GM18870 (cell line): ENCODE measurements around the gene CLDND2.

Experiments
- ATAC-seq: cut with Tn5 transposase; IDR thresholded peaks from one replicate; pipeline ENCODE4 v1.9.1; 2021; ENCODE audit warnings: moderate library complexity; ENCODE audit not compliant: unreplicated experiment

The CLDND2 gene

DNA sequence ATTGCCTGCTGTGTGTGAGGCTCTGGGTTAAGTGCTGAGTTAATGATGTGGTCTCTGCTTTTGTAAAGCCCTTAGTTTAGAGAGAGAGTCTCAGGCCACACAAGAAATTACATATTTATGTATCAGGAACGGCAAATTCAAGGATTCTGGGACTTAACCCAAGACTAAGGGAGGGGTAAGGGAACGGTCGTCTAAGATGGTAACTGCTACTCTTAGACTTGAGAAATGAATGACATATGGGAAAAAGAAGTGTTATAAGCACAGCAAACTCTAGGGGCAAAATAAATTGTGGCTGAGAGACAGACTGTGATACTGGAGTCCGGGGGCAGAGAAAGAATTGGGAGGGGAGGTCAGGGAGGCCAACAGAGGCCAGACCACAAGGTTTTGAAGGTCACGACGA, 37.1 kb downstream of the CLDND2 start:
- no peak for ATAC-seq

DNA sequence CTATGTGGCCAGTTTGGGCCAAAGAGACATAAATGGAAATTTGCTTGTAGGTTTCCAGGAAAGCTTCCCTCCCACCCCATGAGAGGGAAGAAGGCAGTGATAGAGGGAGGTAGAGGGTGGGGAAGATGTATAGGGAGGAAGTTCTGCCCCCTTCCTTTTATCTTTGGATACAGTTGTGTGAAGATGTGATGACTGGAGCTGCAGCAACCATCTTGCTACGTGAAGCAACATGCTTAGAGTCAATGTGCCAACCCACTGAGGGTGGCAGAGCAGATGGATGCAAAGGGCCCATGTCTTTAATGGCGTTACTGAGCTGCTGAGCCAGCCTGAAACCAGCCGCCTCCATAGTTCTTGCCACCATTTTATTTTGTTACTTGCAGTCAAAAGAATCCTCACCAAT, 37.6 kb downstream of the CLDND2 start:
- no peak for ATAC-seq

DNA sequence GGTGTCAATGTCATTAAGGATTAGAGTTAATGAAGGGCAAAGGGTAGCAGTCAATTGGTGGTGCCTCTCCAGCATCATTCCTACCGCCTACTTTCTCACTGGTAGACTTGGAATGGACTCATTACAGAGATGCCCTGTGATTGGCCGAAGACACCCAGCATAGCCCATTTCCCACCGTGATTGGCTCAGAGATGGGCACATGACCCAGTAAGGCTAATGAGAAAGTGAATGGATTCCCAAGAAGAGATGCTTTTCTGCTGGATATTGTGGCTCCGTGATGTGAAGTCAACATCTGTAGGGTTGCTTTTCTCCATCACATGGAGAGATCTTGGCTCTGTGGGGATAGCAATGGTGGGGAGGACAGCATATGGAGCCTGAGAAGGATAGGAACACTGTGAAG, 38.4 kb downstream of the CLDND2 start:
- ATAC-seq, result no peak

DNA sequence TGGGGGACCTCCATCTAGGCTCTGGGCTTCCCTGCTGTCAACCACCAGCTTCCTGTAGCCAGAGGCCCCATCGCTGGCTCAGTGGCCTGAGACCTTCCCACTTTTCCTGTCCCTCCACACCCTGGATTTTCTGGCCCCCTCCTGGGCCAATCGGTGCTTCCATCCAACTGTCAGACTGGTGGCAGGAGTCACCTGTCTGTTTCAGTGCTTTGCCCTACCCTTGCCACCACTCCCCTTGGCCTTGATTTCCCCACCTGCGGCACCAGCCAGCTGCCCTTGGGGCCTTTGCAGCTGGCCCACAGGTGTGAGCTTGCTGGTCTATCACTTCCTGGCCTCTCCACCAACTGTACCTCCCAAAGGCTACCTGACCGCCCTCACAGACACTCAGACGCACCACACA, 39.4 kb downstream of the CLDND2 start:
- ATAC-seq, result no peak

DNA sequence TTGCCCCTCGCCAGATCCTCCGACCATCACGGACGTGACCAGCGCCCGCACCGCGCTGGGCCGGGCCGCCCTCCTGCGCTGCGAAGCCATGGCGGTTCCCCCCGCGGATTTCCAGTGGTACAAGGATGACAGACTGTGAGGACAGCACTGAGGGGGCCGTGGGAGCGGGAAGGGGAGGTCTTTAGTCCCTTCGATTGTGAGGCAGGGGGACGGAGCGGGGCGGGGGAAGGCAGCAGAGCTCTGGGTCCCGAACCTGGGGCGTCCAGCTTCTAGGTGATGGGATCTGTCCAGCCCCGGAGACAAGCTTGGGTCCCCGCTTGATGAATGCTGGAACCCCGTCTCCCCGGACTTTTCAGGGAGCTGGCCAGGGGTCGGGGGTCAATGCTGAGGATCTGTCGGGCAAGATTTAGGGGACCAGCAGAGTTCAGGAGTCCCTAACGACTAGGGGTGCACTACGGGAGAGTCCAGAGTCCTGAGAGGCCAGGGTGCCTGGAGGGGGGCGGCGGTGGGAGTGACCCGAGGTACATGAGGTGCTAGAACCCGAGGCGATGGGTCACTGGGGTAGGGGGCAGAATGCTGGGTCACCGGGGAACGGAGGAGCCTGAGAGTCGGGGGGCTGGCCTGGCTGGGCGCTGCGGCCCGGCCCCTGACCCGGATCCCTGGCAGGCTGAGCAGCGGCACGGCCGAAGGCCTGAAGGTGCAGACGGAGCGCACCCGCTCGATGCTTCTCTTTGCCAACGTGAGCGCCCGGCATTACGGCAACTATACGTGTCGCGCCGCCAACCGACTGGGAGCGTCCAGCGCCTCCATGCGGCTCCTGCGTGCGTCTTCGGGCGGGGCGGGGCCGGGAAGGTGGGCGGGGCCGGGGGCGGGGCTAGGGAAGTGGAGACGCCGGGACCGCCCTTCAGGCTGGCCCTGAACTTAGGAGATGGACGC, 41.5 kb downstream of the CLDND2 start:
- ATAC-seq, result no peak

DNA sequence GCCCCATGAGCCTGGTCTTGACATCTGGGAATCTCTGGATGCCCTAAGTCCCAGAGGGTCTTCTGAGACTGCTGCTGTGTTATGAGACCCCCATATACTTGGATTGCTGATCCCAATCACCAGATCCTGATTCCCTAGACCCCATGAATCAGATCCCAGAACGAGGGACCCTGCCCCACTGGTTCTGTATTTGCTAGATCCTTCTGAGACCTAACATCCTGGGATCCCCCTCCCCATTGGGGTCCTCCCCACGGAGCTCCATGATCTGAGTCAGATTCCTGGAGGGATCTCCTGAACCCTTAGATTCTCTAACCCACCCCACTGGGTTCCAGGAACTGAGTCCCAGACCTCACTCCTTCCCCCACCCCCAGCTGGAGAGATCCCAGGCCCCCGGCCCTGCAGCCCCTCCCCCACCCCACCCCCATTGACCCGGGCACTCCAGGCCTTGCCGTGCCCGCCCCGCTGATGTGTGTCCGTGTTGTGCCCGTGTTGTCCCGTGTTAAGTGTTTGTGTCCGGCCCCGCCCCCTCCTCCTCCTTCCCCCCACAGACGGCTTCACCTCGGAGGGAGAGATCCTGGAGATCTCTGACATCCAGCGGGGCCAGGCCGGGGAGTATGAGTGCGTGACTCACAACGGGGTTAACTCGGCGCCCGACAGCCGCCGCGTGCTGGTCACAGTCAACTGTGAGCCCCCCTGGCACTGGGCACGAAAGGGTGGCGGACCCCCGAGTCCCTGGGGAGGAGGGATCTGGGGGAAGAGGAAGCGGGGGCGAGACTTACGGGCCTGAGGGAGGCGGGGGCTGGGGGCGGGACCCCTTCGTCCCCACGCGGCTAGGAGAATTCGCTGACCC, 42.4 kb downstream of the CLDND2 start:
- no peak for ATAC-seq

DNA sequence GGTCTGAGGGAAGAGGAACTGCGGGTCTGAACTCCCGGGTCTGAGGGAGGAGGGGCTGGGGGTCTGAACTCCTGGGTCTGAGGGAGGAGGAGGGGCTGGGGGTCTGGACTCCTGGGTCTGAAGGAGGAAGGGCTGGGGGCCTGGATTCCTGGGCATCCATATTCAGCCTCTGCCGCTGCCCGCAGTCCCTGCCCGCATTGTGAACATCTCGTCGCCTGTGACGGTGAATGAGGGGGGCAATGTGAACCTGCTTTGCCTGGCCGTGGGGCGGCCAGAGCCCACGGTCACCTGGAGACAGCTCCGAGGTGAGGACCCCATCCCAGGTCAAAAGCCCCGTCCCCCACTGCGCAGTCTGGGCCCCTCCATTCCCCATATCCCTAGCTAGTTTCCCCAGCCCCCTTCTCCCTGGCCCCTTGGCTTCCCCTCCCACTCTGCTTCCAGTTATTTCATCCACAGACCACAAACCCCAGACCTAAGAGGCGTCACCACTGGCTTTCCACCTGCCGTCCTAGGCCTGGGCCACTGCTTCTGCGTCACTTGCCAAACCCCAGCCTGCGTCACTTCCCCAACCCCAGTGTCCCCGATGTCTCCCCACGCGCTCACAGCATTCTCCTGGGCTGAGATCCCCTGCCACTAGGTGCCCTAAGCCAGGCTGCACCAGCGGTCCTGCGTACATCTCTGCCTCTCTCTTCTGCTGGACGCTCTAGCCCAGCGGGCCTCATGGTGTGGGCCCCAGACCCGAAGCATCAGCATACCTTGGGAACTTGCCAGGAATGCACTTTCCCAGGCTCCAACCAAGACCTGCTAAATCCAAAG, 43.4 kb downstream of the CLDND2 start:
- ATAC-seq, result no peak

DNA sequence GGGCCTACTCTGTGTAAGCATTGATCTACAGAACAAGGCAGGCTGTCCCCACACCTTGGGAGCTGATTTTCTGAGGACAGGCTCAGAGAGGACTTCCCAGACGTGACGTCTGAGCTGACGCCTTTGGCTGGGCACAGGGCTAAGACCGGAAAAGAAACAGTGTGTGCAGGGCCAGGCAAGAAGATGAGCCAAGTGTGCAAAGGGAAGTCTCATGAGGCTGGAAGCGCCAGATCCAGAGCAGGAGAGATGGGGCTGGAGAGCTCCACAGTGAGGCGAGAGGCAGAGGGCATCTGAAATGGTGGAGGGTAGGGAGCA, 44.7 kb downstream of the CLDND2 start:
- ATAC-seq, result no peak

DNA sequence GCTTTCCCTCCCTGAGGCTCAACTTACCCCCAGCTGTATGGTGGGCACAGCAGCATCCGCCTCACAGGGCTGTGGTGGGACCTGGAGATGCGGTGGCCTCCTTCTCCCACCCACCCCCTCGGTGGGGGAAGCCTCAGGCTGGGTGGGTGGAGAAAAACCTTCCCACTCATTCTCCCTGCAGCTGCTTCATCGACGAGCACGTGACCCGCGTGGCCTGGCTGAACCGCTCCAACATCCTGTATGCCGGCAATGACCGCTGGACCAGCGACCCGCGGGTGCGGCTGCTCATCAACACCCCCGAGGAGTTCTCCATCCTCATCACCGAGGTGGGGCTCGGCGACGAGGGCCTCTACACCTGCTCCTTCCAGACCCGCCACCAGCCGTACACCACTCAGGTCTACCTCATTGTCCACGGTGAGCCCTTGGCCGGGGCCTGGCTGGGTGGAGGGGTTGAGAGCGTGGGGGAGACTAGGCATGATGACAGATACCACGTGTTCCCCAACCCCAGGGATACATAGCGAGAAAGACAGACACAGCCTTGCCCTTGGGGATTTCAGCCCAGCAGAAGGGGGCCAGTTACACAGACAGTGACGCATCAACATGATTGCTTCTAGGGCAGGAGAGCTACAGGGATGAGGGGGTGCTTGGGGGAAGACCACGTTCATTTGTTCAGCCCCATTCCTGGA, 45.2 kb downstream of the CLDND2 start:
- ATAC-seq, result no peak

DNA sequence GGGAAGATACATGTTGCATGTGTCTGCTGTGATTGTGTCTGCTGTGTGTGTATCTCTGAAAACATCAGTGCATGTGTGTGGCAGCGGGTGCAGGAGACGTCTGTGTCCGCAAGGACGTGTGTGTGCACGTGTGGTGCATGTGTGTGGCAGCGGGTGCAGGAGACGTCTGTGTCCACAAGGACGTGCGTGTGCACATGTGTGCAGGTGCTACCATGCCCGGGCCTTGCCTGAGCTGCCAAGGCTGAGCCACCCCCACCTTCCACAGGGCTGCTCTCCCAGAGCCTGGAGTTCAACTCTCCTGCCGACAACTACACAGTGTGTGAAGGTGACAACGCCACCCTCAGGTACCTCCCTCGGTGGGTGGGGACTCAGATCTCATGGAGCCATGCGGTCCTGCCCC, 47.0 kb downstream of the CLDND2 start:
- no peak for ATAC-seq

DNA sequence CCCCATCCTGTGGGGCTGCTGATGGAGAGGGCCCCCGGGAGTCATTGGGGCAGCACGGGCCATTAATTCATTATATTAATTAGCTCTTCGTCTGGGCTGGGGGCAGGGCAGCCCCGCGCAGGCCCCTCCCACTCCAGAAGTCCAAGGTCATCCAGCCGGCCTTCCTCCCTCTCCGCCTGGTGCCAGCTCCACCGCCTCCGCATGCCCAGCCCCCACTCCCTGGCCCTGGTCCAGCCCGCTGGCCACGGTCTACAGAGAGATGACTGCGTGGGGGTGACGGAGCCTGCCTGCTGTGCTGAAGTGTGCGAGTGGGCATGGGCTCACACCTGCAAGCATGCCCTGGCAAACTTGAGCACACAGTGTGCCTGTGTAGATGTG, 48.5 kb downstream of the CLDND2 start:
- ATAC-seq, result no peak

DNA sequence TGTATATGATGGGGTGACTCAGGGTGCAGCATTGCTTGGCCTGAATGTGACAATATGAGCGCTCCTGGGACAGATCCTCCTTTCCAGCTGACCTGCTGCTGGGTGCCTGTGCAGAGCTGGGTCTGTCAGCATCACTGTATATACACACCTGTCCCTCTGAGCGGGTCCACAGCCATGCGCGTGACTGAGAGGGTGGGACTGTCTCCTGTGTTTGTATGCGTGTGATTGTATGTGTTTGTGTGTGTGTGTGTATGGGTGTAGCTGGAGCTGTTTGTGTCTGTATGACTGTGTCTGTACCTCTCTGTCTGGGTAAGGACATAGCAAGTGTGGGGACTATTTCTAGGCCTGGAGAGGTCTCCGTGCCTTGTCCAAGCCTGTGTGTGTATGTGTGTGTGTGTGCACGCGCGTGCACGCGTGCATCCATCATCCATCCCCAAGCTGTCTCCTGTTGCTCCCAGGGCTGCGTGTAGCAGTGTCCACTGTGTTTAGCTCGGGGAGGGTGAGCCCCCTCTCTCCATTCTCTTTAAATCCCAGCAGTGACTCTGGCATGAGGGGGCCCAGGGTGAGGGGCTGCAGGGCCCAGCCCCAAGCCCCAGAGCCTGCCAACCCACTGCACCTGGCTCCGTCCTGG, 49.0 kb downstream of the CLDND2 start:
- no peak for ATAC-seq

DNA sequence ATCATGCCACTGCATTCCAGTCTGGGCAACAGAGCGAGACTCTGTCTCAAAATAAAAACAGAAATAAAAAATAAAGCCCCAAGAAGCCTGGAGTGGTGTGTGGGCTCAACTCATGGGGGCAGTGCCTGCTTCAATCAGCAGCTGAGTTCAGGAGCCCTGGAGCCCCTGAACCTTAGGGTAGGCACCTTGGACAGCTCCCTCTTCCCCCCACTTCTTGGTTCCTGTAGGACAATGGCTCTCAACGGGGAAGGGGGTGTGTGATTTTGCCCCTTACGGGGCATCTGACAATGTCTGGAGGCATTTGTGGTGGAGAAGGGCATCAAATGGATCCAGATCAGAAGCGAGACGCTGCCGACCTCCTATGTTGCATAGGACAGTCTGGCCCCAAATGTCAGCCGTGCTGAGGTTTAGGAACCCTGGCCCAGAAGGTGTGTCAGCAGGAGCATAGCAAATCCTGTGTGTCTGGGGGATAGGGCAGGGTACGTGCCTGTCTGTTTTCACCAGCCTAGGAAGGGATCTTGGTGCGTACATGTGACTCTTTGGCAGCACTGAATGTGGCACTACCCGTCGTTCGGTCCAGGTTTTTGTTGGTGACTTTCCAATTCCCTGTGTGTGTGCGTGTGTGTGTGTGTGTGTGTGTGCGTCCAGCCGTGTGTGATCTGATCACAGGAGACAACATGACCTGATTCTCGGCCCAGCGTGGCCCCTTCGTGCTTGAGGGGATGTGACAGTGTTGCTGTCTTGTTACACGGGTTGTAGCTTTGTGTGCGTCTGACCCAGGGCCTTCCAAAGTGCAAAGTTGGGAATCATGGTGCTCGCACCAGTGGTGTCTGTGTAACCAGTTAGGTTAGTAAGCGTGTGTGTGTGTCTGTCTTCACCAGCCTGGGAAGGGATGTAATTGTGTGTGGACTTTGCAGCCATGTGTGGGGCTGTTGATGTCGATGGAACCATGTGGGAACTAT, 49.8 kb downstream of the CLDND2 start:
- ATAC-seq, result no peak

DNA sequence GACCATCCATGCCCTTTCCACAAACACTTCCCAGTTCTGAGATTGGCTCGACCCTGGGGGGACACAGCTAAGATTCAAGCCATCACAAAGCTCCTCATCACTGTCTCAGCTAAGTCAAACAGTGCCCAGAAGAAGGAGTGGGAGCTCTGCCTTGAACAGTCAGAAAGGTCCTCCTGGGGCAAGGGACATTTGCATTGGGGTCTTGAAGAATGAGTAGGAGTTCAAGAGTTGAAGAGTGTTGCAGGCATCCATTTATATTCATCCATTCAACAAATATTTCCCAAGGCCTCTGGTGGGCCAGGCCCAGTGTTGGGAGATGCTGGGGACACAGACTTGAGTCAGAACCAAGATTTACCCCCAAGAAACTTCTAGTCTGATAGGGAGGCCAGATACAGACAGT, 50.8 kb downstream of the CLDND2 start:
- ATAC-seq, result no peak

DNA sequence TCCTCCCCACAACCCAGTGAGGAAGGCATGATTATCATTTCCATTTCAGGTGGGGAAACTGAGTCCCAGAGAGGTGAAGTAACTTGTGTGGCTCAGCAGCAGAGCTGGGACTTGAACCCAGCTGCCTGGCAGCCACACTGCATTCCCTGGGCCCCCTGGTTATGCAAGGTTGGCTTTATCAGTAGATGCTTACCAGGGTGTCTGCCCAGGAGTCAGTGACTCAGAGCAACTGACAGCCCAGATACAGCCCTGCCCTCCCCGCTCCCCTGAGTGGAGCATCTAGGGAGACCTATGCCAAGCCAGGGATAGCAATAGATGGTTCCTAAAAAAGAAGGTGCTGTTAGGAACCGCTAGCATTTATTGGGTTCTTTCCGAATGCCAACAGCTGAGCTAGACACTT, 51.4 kb downstream of the CLDND2 start:
- ATAC-seq, result no peak
